A204.1 (cell line): ENCODE data around the gene DPP6.
A peak's percentile ranks its signal among the peaks of the same experiment; 100 is the strongest.

Experiments used
- FAIRE-seq: peaks from 2 replicates; lab custom pipeline; 2012; peaks lifted over from hg19 to GRCh38; lab: Jason Lieb, UNC

DPP6 gene

GRCh38 chr7:154540596-154540995 lies 488.4 kb downstream of the DPP6 start:
- FAIRE-seq: no peak

- FAIRE-seq: no peak
Measured at GRCh38 chr7:154541606-154542005, 489.4 kb downstream of the DPP6 start.

GRCh38 chr7:154546946-154547587 lies 494.9 kb downstream of the DPP6 start:
- no peak for FAIRE-seq

- FAIRE-seq: no peak
Measured at GRCh38 chr7:154553711-154554265, 501.6 kb downstream of the DPP6 start.

GRCh38 chr7:154559454-154559853 lies 507.3 kb downstream of the DPP6 start:
- FAIRE-seq: no peak

GRCh38 chr7:154564676-154565075 lies 512.5 kb downstream of the DPP6 start:
- no peak for FAIRE-seq

- peak; percentile 85 for FAIRE-seq
Measured at GRCh38 chr7:154566877-154567276, 514.7 kb downstream of the DPP6 start.

GRCh38 chr7:154568346-154568745 lies 516.1 kb downstream of the DPP6 start:
- no peak for FAIRE-seq

GRCh38 chr7:154569916-154570315 lies 517.7 kb downstream of the DPP6 start:
- FAIRE-seq: no peak

- no peak for FAIRE-seq
Measured at GRCh38 chr7:154571772-154572171, 519.6 kb downstream of the DPP6 start.

GRCh38 chr7:154574235-154574634 lies 522.0 kb downstream of the DPP6 start:
- no peak for FAIRE-seq

- FAIRE-seq: no peak
Measured at GRCh38 chr7:154575497-154575896, 523.3 kb downstream of the DPP6 start.

- no peak for FAIRE-seq
Measured at GRCh38 chr7:154576604-154577003, 524.4 kb downstream of the DPP6 start.

- FAIRE-seq: no peak
Measured at GRCh38 chr7:154577141-154577873, 525.1 kb downstream of the DPP6 start.

- no peak for FAIRE-seq
Measured at GRCh38 chr7:154578336-154578735, 526.1 kb downstream of the DPP6 start.

- no peak for FAIRE-seq
Measured at GRCh38 chr7:154579711-154580110, 527.5 kb downstream of the DPP6 start.

GRCh38 chr7:154581251-154581890 lies 529.2 kb downstream of the DPP6 start:
- no peak for FAIRE-seq

GRCh38 chr7:154583454-154583853 lies 531.3 kb downstream of the DPP6 start:
- no peak for FAIRE-seq

- FAIRE-seq: no peak
Measured at GRCh38 chr7:154584352-154585252, 532.4 kb downstream of the DPP6 start.

- FAIRE-seq: no peak
Measured at GRCh38 chr7:154587792-154588191, 535.6 kb downstream of the DPP6 start.

- no peak for FAIRE-seq
Measured at GRCh38 chr7:154591544-154591943, 539.3 kb downstream of the DPP6 start.

GRCh38 chr7:154592388-154592787 lies 540.2 kb downstream of the DPP6 start:
- FAIRE-seq: no peak
